Measurements from ENCODE around the gene HOXA6. TPM values are rescaled to one million over a fixed set of nuclear protein-coding genes. Genes with fewer than 3 reads are reported as not detected.

The HOXA6 gene
- polyA plus RNA-seq, 1 donor from 2014 or later, result not detected

GRCh38 chr7:27132978-27133377, 14.6 kb downstream of the HOXA6 start:
- H3K4me2 ChIP-seq (ENCODE audit: low read length), result no peak overlapping the region
- no peak overlapping the region for H3K4me3 ChIP-seq (ENCODE audit: low read length)
- no peak overlapping the region for H3K9ac ChIP-seq (ENCODE audit: low read length)
- H3K9me3 ChIP-seq (ENCODE audit: low read length), result peaks cover 16% of the 10 kb centered on the region
- H3K79me2 ChIP-seq (replicated peaks; ENCODE audit: insufficient read depth, low read length), result no peaks in the 10 kb centered on the region
- H4K20me1 ChIP-seq (ENCODE audit: insufficient read depth), result no peaks in the 10 kb centered on the region
- no peaks in the 10 kb centered on the region for H3K36me3 ChIP-seq (ENCODE audit: insufficient read depth, low read length)
- H2AFZ ChIP-seq (ENCODE audit: low read depth, low read length), result no peak overlapping the region
- H3K27ac ChIP-seq (ENCODE audit: low read length), result no peak overlapping the region
- no peaks in the 10 kb centered on the region for H3K9me2 ChIP-seq (ENCODE audit: insufficient read depth, low read length)
- H3F3A ChIP-seq (ENCODE audit: insufficient read depth, low read length, poor library complexity, severe bottlenecking), result no peaks in the 10 kb centered on the region
- H3K27me3 ChIP-seq (ENCODE audit: insufficient read depth, low read depth, low read length), result peaks cover 98% of the 10 kb centered on the region
- TF ChIP-seq CTCF (IDR thresholded peaks at IDR 0.05; ENCODE audit: poor library complexity, severe bottlenecking), result no peak
- no peak for TF ChIP-seq TAF1 (IDR thresholded peaks at IDR 0.05; ENCODE audit: low read depth)
- TF ChIP-seq POLR2AphosphoS5 (IDR thresholded peaks at IDR 0.05), result no peak
- no peak for TF ChIP-seq RAD21 (conservative IDR thresholded peaks at IDR 0.05)
- TF ChIP-seq EP300 (conservative IDR thresholded peaks at IDR 0.05; ENCODE audit: poor library complexity, severe bottlenecking), result no peak
- TF ChIP-seq SMC3 (conservative IDR thresholded peaks at IDR 0.05; ENCODE audit: poor library complexity), result no peak
- TF ChIP-seq EZH2 (IDR thresholded peaks at IDR 0.05; ENCODE audit: borderline replicate concordance, insufficient read depth, low read length, poor library complexity, severe bottlenecking), result no peak
- TF ChIP-seq MXI1 (conservative IDR thresholded peaks at IDR 0.05; ENCODE audit: poor library complexity, severe bottlenecking), result no peak
- TF ChIP-seq REST (IDR thresholded peaks at IDR 0.05; ENCODE audit: borderline replicate concordance), result no peak

DNA sequence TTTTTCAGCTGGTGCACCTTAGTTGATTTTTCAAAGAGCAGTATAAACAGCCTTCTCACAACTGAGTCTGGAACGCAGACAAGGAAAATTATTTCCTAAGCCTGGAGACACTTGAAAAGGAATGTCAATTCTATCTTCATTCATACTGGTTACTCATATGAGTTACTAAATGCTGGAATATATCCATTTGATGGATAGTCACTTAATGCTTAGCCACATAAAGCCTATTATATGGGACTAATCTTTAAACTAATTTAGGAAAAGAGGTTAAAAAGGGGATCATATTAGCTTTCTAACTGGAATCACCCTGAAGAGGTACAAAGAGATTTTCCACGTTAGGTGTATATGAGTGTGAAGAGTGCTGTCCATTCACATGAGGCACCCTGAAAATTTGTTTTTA, 15.4 kb downstream of the HOXA6 start:
- Histone ChIP-seq H3K27ac (ENCODE audit: low read length) (no peak overlapping the region), H3K27me3 (ENCODE audit: insufficient read depth, low read depth, low read length) (peaks cover 98% of the 10 kb centered on the region), H3K4me2 (ENCODE audit: low read length) (no peak overlapping the region), H3K9me3 (ENCODE audit: low read length) (peaks cover 16% of the 10 kb centered on the region), H2AFZ (ENCODE audit: low read depth, low read length) (no peak overlapping the region), H3K9me2 (ENCODE audit: insufficient read depth, low read length) (no peaks in the 10 kb centered on the region), H3K79me2 (replicated peaks; ENCODE audit: insufficient read depth, low read length) (no peaks in the 10 kb centered on the region), H3K9ac (ENCODE audit: low read length) (no peak overlapping the region), H4K20me1 (ENCODE audit: insufficient read depth) (no peaks in the 10 kb centered on the region), H3K4me3 (ENCODE audit: low read length) (no peak overlapping the region), H3K36me3 (ENCODE audit: insufficient read depth, low read length) (no peaks in the 10 kb centered on the region), H3F3A (ENCODE audit: insufficient read depth, low read length, poor library complexity, severe bottlenecking) (no peaks in the 10 kb centered on the region)
- no peak for TF ChIP-seq EP300 (conservative IDR thresholded peaks at IDR 0.05; ENCODE audit: poor library complexity, severe bottlenecking)
- no peak for TF ChIP-seq CTCF (IDR thresholded peaks at IDR 0.05; ENCODE audit: poor library complexity, severe bottlenecking)
- no peak for TF ChIP-seq SMC3 (conservative IDR thresholded peaks at IDR 0.05; ENCODE audit: poor library complexity)
- no peak for TF ChIP-seq RAD21 (conservative IDR thresholded peaks at IDR 0.05)
- no peak for TF ChIP-seq EZH2 (IDR thresholded peaks at IDR 0.05; ENCODE audit: borderline replicate concordance, insufficient read depth, low read length, poor library complexity, severe bottlenecking)
- TF ChIP-seq POLR2AphosphoS5 (IDR thresholded peaks at IDR 0.05), result no peak
- no peak for TF ChIP-seq MXI1 (conservative IDR thresholded peaks at IDR 0.05; ENCODE audit: poor library complexity, severe bottlenecking)
- TF ChIP-seq TAF1 (IDR thresholded peaks at IDR 0.05; ENCODE audit: low read depth), result no peak
- no peak for TF ChIP-seq REST (IDR thresholded peaks at IDR 0.05; ENCODE audit: borderline replicate concordance)

Measured in neural cell (in vitro differentiated cells).